Right lobe of liver (tissue), 6 donors: ENCODE data around the gene STOML3. TPM values are rescaled to one million over a fixed set of nuclear protein-coding genes. Genes with fewer than 3 reads are reported as not detected.

ENCODE experiments used
- ATAC-seq, 4 donors: fragments of 200-7000 bp; cut with Tn5 transposase; one replicate each; pipeline ENCODE4 v1.9.1; 2020; ENCODE audit warnings: mild to moderate bottlenecking in 4 of 4, moderate library complexity in 4 of 4
- DNase-seq, 3 donors: peaks; one replicate each; pipeline ENCODE4 v3.0.0-alpha.2; 2020
- H3K27ac ChIP-seq, 3 donors: fragments of 200-600 bp; one replicate each; pipeline ENCODE4 v1.8.0; 2022
- H3K27me3 ChIP-seq, 2 donors: fragments of 200-600 bp; one replicate each; pipeline ENCODE4 v1.8.0; 2022
- H3K36me3 ChIP-seq, 4 donors: fragments of 200-600 bp; sonication (generic) in 1 of 4; one replicate each; pipeline versions ENCODE4 v1.5.1 to v1.8.0; 2017 to 2022; ENCODE audit warnings: control low read depth in 1 of 4
- H3K4me1 ChIP-seq, 4 donors: fragments of 200-600 bp; sonication (generic) in 1 of 4; one replicate each; pipeline versions ENCODE4 v1.5.1 to v1.8.0; 2017 to 2022; ENCODE audit warnings: control low read depth in 1 of 4
- H3K4me3 ChIP-seq, 3 donors: fragments of 200-600 bp; one replicate each; pipeline ENCODE4 v1.8.0; 2022
- H3K9me3 ChIP-seq, 4 donors: fragments of 200-600 bp; sonication (generic) in 1 of 4; one replicate each; pipeline versions ENCODE4 v1.5.1 to v1.8.0; 2017 to 2022; ENCODE audit warnings: control low read depth in 1 of 4
- POLR2A ChIP-seq: fragments of 450-650 bp; IDR thresholded peaks from one replicate; pipeline ENCODE4 v1.6.1; 2017; ENCODE audit warnings: antibody characterized with exemption, mild to moderate bottlenecking
- WGBS: methylation state at CpG from one replicate; pipeline ENCODE4 v1.1.6; 2018; ENCODE audit warnings: low coverage, low lambda C conversion rate; ENCODE audit not compliant: insufficient coverage; ENCODE audit errors: missing lambda C conversion rate; 5-methylcytosine and 5-hydroxymethylcytosine counted together
- intact Hi-C, 2 donors: fragments of 100-400 bp; cut with DNase I; formaldehyde crosslinking; loops; one replicate each; pipeline versions ENCODE4 v1.11.2 to v1.14.1; 2022
- total RNA-seq, 6 experiments: library from RNA; depleted of rRNA in 2 of 6; stranded (reverse); fragments of >200 nt in 2 of 6; fragmentation: NEBNext Ultra II Directional in 3 of 6; extraction: Animal tissue kit (Norgen Biotek cat#: 25700) in 3 of 6; gene quantifications; one replicate each; pipeline versions ENCODE4 v1.1.0 to v1.2.4, GENCODE V29; 2016 to 2023
- TF ChIP-seq, protein P1 (sequence below), 4 donors: fragments of 200-600 bp in 3 of 4; fragments of 450-650 bp in 1 of 4; IDR thresholded peaks; one replicate each; pipeline versions ENCODE4 v1.5.1 to v1.8.0; 2016 to 2022; ENCODE audit warnings: antibody characterized with exemption in 4 of 4, mild to moderate bottlenecking in 2 of 4
- donor health status: DM: no; HTN: yes; CAD: no.
- donor health status: DM: no; HTN: no; CAD: no.
- donor health status: DM: no; HTN: no; CAD: no.
- donor health status: DM: no; HTN: yes; CAD: no.
- donor health status: DM: no; HTN: yes; CAD: no.

The STOML3 gene
- total RNA-seq, 6 experiments from 2014 or later: not detected

DNA sequence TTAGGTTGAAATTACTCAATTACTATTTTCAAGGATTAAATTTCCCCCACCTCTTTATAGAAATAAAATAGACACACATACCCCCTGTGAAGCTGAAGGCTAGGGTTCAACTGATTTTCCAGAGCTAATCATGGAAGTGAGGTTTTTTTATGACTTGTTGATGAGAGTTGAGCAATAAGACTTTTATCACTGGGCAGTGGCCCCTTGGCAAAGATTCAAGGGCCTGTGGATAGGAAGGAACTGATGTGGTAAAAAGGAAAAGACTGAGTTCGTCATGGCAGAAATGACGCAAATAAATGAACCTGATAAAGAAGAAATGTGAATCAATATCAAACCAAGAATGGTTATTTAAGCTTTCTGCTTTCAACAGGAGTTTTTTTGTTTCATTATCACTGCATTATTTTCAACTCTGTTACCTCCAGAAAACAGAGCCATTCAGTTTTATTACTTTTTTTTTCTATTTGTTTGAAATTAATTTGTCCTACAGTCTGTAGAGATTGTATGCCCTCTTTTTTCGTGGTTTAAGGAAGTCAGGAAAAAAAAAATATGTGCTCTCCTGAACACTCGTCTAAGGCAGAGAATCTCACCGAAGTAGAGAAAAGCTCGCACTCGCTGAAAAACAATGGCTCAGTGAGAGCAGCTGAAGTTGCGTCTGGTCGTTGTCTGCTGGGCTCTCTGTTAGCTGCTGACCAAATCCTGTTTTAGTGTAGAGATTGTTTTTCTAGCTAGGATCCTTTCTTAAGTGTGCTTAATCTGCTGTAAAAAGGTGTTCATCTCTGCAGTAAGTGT, 38.9 kb downstream of the STOML3 start:
- ATAC-seq (peak in 2 of 4 donors; percentile 35 to 43), DNase-seq (peak in 2 of 3 donors; percentile 49 to 51)
- no peaks in the 10 kb centered on the region for H3K9me3 ChIP-seq
- 23% methylated on average over 9 of the region's 9 CpGs for WGBS
- H3K4me3 ChIP-seq: no peak overlapping the region
- H3K4me1 ChIP-seq: no peaks in the 10 kb centered on the region
- H3K36me3 ChIP-seq: no peaks in the 10 kb centered on the region
- intact Hi-C loops: no loop called here
- no peaks in the 10 kb centered on the region for H3K27me3 ChIP-seq
- TF ChIP-seq, protein P1, sequence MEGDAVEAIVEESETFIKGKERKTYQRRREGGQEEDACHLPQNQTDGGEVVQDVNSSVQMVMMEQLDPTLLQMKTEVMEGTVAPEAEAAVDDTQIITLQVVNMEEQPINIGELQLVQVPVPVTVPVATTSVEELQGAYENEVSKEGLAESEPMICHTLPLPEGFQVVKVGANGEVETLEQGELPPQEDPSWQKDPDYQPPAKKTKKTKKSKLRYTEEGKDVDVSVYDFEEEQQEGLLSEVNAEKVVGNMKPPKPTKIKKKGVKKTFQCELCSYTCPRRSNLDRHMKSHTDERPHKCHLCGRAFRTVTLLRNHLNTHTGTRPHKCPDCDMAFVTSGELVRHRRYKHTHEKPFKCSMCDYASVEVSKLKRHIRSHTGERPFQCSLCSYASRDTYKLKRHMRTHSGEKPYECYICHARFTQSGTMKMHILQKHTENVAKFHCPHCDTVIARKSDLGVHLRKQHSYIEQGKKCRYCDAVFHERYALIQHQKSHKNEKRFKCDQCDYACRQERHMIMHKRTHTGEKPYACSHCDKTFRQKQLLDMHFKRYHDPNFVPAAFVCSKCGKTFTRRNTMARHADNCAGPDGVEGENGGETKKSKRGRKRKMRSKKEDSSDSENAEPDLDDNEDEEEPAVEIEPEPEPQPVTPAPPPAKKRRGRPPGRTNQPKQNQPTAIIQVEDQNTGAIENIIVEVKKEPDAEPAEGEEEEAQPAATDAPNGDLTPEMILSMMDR (IDR thresholded peaks at IDR 0.05): no peak
- TF ChIP-seq POLR2A: no peak
- peak overlapping the region in 1 of 3 donors; percentile 29 for H3K27ac ChIP-seq

DNA sequence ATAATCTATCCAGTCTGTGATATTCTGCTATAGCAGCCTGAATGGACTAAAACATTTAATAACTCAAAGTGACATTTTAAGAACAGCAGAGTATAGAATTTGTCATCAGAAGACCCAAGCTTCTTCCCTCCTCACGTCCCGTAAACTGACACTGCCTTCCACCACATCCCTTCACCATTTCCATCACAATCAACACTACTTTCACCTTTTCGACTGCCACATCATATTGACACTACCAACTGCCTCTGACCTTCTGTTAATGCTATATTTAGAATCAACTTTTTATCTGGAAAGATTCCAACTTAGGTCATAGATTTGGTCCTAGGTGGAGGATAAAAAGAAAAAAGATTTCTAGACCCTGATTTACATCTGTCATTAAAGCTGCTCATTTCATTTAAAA, 39.6 kb downstream of the STOML3 start:
- ATAC-seq (no peak), DNase-seq (no peak)
- intact Hi-C loops: no loop called here

DNA sequence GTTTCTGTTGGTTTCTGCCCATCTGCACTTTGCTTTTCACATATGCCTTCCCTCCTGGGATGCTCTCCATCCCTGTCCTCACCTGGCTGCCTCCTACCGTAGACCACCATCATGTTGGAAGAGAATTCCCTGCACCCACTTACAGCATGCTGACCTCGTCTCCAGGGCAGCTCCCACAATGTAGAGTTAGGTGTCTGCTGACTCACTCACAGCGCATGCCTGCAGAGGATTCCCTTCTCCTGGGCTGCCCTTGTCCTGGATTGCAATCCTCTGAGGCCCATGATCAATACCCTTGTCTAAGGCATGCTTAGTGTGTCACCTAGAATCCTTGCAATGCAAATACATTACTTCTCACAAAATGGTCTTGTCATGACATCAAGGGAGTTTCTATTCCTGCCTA, 43.6 kb downstream of the STOML3 start:
- Histone ChIP-seq H3K9me3 (no peaks in the 10 kb centered on the region), H3K4me1 (no peaks in the 10 kb centered on the region), H3K4me3 (no peak overlapping the region), H3K27me3 (no peaks in the 10 kb centered on the region), H3K36me3 (no peaks in the 10 kb centered on the region), H3K27ac (no peak overlapping the region)
- 69% methylated on average over 3 of the region's 3 CpGs for WGBS
- intact Hi-C loops: no loop called here
- DNase-seq: no peak
- ATAC-seq: no peak
- TF ChIP-seq, protein P1 (IDR thresholded peaks at IDR 0.05): no peak
- no peak for TF ChIP-seq POLR2A

More for the DNA sequence above, 39.6 kb downstream of the STOML3 start:
- no peaks in the 10 kb centered on the region for H3K36me3 ChIP-seq
- no peak for TF ChIP-seq POLR2A
- TF ChIP-seq, protein P1 (IDR thresholded peaks at IDR 0.05): no peak
- WGBS: 19% methylated on average over 3 of the region's 3 CpGs
- no peak overlapping the region for H3K27ac ChIP-seq
- H3K27me3 ChIP-seq: no peaks in the 10 kb centered on the region
- no peaks in the 10 kb centered on the region for H3K4me1 ChIP-seq
- no peak overlapping the region for H3K4me3 ChIP-seq
- no peaks in the 10 kb centered on the region for H3K9me3 ChIP-seq

DNA sequence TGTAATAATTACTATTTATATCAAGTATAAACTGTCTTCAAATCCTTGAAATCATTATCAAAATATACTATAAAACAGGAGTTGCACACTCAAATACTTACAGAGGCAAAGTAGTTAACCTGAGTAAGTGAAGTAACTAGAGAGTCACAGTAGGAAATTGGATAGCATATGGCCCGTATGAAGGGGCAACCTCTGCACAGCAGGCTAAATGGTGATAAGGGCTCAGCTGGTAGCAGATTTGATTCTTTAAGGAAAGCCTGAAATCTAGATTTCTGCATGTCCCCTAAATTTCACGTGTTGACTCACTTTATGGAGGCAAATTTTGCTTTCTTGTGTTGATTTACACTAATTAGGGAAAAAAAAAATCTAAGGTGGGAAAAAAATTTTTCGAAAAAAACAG, 46.4 kb downstream of the STOML3 start:
- ATAC-seq (no peak), DNase-seq (no peak)
- intact Hi-C loops: no loop called here
- H3K4me1 ChIP-seq: no peaks in the 10 kb centered on the region
- no peak overlapping the region for H3K27ac ChIP-seq
- no peaks in the 10 kb centered on the region for H3K36me3 ChIP-seq
- no peaks in the 10 kb centered on the region for H3K27me3 ChIP-seq
- TF ChIP-seq, protein P1 (IDR thresholded peaks at IDR 0.05): no peak
- no peaks in the 10 kb centered on the region for H3K9me3 ChIP-seq
- no peak overlapping the region for H3K4me3 ChIP-seq
- WGBS: 27% methylated on average over 3 of the region's 3 CpGs
